Measurements from ENCODE around the gene PPFIBP2.

PPFIBP2 gene

GRCh38 chr11:7513234-7514098 lies at the start of gene PPFIBP2:
Gene PPFIBP2, plus strand, starts transcription at chr11:7513999. Its CDS starts 35,477 bp downstream, at chr11:7549476.
- DNase-seq, result peak; percentile 77

GRCh38 chr11:7467652-7468051 lies 46.1 kb upstream of the PPFIBP2 start:
- DNase-seq, result no peak

DNA sequence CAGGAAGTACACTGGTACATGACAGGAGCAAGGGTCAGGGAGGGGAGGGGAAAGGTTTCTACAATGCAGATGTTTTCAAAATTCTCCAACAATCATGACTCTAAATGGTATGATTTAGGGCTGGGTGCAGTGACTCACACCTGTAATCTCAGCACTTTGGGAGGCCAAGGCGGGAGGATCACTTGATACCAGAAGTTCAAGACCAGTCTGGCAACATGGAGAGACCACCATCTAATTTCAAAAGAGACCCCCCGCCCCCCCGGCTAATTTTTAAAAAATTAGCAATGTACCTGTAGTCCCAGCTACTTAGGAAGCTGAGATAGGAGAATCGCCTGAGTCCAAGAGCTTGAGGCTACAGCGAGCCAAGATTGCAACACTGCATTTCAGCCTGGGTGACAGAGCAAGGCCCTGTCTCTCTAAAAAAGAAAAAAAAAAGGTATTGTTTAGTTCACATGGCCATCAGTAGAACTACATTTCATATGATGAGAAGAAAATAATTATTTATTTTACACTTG lies 44.4 kb upstream of the PPFIBP2 start:
- DNase-seq, result no peak

DNA sequence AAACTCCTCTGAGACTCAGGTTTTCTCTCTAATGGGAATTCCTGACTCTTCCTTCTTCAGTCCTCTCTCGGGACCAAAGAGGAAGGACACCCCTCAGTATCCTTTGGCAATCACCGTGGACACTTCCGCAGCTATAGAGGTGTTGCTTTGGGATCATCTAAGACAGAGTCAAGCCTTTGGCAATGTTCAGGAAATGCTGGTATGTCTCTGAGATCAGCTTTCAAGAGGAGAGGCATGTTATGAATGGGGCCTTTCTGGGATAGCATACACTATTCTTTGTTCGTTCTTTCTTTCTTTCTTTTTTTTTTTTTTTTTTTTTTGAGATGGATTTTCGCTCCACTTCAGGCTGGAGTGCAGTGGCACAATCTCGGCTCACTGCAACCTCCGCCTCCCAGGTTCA lies 42.7 kb upstream of the PPFIBP2 start:
- no peak for DNase-seq

DNA sequence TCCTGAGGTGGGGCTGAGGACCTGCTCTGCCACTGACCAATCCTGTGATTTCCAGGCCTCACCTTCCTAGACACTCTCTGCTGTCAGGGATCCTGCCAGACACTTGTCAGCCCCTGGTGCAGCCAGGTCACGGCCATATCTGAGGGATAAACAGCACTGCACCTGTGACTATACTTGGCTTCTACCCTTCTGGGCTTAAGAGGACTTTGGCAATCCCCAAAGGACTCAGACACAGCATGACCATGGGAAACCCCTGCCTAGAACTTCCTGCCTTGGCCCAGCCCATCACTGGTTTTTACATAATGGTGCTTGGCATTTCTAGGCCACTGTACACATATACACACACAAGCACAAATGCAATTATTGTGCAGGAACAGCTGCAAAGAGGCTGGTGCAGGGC lies 40.1 kb upstream of the PPFIBP2 start:
- no peak for DNase-seq

- no peak for DNase-seq
Observed at GRCh38 chr11:7480113-7480512, 33.7 kb upstream of the PPFIBP2 start.

DNA sequence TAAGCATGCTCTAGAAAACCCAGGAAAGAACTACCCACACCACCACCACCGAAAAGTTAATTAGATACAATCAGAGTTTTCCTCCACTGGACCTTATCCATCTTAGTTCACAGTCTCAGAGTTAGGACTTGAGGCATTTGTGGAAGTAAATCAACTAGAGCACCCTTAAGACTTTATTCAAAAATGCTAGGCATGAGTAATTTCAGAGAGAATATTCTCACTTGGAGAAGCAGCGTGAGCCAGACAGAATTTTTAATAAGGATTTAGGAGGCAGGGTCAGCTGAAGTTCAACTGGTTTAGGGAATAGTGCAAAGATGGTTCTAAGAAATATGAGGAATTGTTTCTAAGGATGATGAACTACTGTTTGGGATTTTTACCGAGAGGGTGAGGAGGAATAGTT lies 29.7 kb upstream of the PPFIBP2 start:
- DNase-seq, result no peak

DNA sequence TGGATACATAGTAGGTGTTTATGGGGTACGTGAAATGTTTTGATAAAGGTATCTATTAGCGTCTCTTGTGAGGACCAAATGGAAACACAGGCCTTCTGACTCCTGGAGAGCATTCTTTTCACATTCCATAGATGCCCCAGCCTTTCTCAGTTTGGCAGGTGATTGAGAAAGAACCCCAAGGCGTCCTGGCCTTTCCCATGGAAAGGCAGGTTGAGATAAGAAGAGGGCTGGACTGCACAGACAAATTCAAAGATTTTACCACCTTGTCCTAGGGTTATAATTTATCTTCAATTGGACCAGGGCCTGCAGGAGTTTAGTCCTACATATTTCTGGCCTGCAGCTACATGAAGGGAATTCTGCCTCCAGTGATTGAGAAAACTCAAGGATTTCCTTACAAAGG lies 29.2 kb upstream of the PPFIBP2 start:
- no peak for DNase-seq

GRCh38 chr11:7485186-7486097 lies 28.4 kb upstream of the PPFIBP2 start, which contains the start of gene OLFML1:
Gene OLFML1, plus strand, starts transcription at chr11:7485506. Its CDS starts 370 bp downstream, at chr11:7485876.
- no peak for DNase-seq

GRCh38 chr11:7486098-7486780 lies 27.6 kb upstream of the PPFIBP2 start:
- no peak for DNase-seq

- no peak for DNase-seq
Observed at GRCh38 chr11:7486781-7487140, 27.0 kb upstream of the PPFIBP2 start.

- DNase-seq, result no peak
Observed at GRCh38 chr11:7487360-7487759, 26.4 kb upstream of the PPFIBP2 start.

- no peak for DNase-seq
Observed at GRCh38 chr11:7488681-7489080, 25.1 kb upstream of the PPFIBP2 start.

- no peak for DNase-seq
Observed at GRCh38 chr11:7489376-7489775, 24.4 kb upstream of the PPFIBP2 start.

GRCh38 chr11:7490054-7490453 lies 23.7 kb upstream of the PPFIBP2 start:
- no peak for DNase-seq

GRCh38 chr11:7490535-7490934 lies 23.3 kb upstream of the PPFIBP2 start:
- DNase-seq, result no peak

GRCh38 chr11:7492253-7492652 lies 21.5 kb upstream of the PPFIBP2 start:
- no peak for DNase-seq

DNA sequence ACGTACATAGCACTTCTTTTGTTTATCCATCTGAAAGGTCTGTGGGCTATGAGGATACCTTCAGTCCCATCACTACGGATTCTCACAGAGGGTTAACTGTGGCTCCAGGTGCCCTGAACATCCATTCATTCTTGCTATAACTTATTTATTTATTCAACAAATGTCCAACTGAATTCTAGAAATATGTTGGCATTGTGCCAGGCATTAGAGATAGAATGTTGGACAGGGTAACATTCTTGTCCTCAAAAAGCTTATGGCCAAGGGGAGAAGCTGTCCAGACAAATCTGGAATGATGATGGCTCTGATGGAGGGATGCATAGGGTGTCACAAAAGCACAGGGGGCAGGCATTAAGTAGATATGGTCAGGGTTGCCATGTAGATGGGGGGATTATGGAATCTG lies 20.1 kb upstream of the PPFIBP2 start:
- no peak for DNase-seq

DNA sequence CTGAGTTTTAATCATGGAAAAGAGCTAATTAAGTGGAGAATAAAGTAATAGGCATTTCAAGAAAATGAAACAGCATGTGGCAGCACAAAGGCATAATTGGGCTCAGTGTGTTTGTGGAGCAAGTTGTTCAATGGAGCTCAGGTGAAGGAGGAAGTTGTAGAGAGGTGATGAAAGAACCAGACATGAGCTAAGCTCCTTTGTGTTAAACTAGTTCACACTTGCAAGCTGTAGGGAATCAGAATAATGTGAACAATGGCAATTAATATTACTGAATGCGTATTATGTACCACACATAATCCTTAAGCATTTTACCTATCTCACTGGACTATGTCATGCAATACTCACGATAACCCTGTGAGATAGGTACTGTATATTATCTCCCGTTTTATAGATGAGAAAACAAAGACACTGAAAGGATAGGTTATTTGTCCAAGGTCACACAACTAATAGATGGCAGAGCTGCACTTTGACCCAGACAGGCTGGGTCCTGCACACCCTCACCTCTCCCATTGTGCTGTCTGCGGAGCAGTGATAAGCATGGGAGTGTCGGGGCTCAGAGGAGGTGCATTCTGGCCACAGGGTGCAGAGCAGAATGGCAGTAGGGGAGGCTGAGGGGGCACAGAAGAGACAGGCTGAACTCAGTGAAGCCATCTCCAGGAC lies 19.6 kb upstream of the PPFIBP2 start:
- no peak for DNase-seq

DNA sequence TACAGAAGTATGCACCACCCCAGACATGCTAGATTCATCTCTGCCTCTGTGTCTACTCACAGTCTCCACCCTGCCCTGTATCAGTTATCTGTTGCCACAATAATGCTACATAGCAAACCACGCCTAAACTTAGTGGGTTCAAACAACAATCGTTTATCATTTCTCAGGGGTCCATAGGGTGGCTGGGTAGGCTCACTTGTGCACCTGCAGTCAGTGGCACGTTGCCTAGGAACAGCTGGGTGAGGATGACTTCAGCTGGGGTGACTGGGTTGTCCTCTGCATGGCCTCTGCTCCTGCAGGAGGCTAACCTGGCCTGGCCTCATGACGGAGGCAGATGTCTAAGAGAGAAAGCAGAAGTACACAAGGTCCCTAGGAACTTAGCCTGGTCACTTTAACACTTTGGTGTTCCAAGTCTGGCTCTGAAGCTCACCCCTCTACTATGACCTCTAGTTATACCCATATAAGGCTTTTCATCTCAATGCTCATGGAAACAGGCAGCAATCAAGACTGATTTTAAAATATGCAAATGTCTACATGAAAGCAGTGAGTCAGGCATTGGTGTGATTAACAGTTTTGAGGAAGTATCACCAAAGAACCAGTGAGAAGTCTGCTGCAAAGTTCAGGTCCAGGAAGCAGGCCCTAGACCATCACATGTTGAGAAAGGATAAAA lies 17.8 kb upstream of the PPFIBP2 start:
- peak; percentile 69 for DNase-seq

DNA sequence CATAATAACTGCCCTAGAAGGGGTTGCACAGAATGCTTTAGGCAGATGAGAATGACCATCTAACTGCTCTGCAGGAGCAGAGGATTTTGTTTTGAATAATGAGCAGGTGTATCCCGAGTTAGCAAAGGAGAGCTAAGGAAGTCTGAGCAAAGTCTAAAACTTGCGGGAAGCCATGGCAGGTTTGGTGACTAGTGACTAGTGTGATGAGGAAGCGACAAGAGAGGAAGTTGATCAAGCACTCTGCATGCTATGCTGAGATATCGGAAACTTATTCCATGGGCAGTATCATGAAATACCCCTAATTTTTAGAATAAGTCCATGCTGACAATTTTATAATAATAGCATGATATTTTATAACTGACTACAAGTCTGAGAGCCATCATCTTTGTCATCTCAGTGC lies 15.6 kb upstream of the PPFIBP2 start:
- no peak for DNase-seq

GRCh38 chr11:7499081-7499480 lies 14.7 kb upstream of the PPFIBP2 start:
- DNase-seq, result no peak

All from RPMI8226 (cell line).